AG10803 (cell line): Measurements from ENCODE around the gene FUT3.
"Not testable (repeated sequence)": the region's sequence is repeated elsewhere in the genome, so short reads cannot be mapped to it uniquely, and the experiment has no call there.

Experiments used
- DNase-seq: peaks from one replicate; pipeline ENCODE4 v3.0.0; 2010; ENCODE audit warnings: low read depth
- H3K4me3 ChIP-seq: 2 replicates; pipeline ENCODE4 v1.5.1; 2011; ENCODE audit warnings: mild to moderate bottlenecking, low read length, control low read depth
- CTCF ChIP-seq: conservative IDR thresholded peaks from 2 replicates; pipeline ENCODE4 v1.5.1; 2011; ENCODE audit warnings: mild to moderate bottlenecking, low read length, control low read depth, inconsistent platforms

FUT3 gene

GRCh38 chr19:5880604-5881078 lies 29.4 kb upstream of the FUT3 start:
- no peak for TF ChIP-seq CTCF
- no peak overlapping the region for H3K4me3 ChIP-seq
- peak; percentile 88 for DNase-seq

- no peak for DNase-seq
- no peak overlapping the region for H3K4me3 ChIP-seq
- TF ChIP-seq CTCF: no peak
These were observed 28.9 kb upstream of the FUT3 start for GRCh38 chr19:5880196-5880595.

- TF ChIP-seq CTCF: no peak
- no peak for DNase-seq
- no peak overlapping the region for H3K4me3 ChIP-seq
These were observed 26.6 kb upstream of the FUT3 start for GRCh38 chr19:5877882-5878281.

- no peak for DNase-seq
- TF ChIP-seq CTCF: no peak
- H3K4me3 ChIP-seq: no peak overlapping the region
These were observed 26.2 kb upstream of the FUT3 start for GRCh38 chr19:5877427-5877826.

- peak; percentile 67 for DNase-seq
- H3K4me3 ChIP-seq: not testable (repeated sequence)
These were observed 23.2 kb upstream of the FUT3 start for GRCh38 chr19:5874496-5874895.

- no peak overlapping the region for H3K4me3 ChIP-seq
- TF ChIP-seq CTCF: no peak
- DNase-seq: no peak
These were observed 22.5 kb upstream of the FUT3 start for GRCh38 chr19:5873617-5874199.

GRCh38 chr19:5870986-5871394 lies 19.7 kb upstream of the FUT3 start:
- no peak for TF ChIP-seq CTCF
- DNase-seq: peak; percentile 25

More at GRCh38 chr19:5870986-5871394, 19.7 kb upstream of the FUT3 start:
- no peak overlapping the region for H3K4me3 ChIP-seq
